ENCODE measurements around the gene LTBP1. TPM values are rescaled to one million over a fixed set of nuclear protein-coding genes. Genes with fewer than 3 reads are reported as not detected.

LTBP1 gene
- total and polyA plus RNA-seq, 2 experiments from 2014 or later = 15.7 to 49.8 TPM

GRCh38 chr2:33011941-33012340, 65.2 kb downstream of the LTBP1 start (continued):
- TF ChIP-seq ZNF462 (CRISPR knock-in tag; IDR thresholded peaks at IDR 0.05) (no peak), POLR2AphosphoS5 (IDR thresholded peaks at IDR 0.05; ENCODE audit: low read depth) (no peak), ZNF114 (CRISPR knock-in tag; IDR thresholded peaks at IDR 0.05) (no peak), JUNB (IDR thresholded peaks at IDR 0.05; ENCODE audit: unreplicated experiment) (no peak), NANOG (IDR thresholded peaks at IDR 0.05; ENCODE audit: borderline replicate concordance) (no peak)

GRCh38 chr2:33013684-33014110, 66.9 kb downstream of the LTBP1 start:
- Histone ChIP-seq H4K20me1 (replicated peaks; ENCODE audit: insufficient read depth) (no peaks in the 10 kb centered on the region), H3K27me3 (ENCODE audit: insufficient read depth) (no peaks in the 10 kb centered on the region), H3K27ac (ENCODE audit: low read depth) (no peak overlapping the region; the same call in 1 of the 2 replicates), H3K79me2 (replicated peaks; ENCODE audit: insufficient read depth) (no peaks in the 10 kb centered on the region), H3F3A (replicated peaks; ENCODE audit: low read depth) (no peaks in the 10 kb centered on the region), H3K4me2 (0 out of 2 replicates have a peak overlapping the region, but pooled peaks have one; percentile 23), H3K9me2 (ENCODE audit: insufficient read depth) (no peaks in the 10 kb centered on the region), H3K4me3 (no peak overlapping the region), H3K36me3 (ENCODE audit: insufficient read depth) (no peaks in the 10 kb centered on the region), H2AFZ (no peak overlapping the region), H3K4me1 (ENCODE audit: insufficient read depth) (peaks cover 12% of the 10 kb centered on the region; the same call in 1 of the 2 replicates)
- Mint-ChIP-seq H3K4me1 (peaks cover 10% of the 10 kb centered on the region; the same call in 2 of the 3 replicates), H3K27ac (peak overlapping the region; percentile 57; the same call in 1 of the 2 replicates), H3K4me3 (no peak overlapping the region), H3K36me3 (ENCODE audit: low read depth) (no peaks in the 10 kb centered on the region), H3K27me3 (ENCODE audit: insufficient read depth, low read depth, poor library complexity) (peaks cover 5% of the 10 kb centered on the region), H3K9me3 (no peaks in the 10 kb centered on the region)
- DNase-seq (ENCODE audit: low spot score) (no peak), ATAC-seq (peak; percentile 52)
- TF ChIP-seq ETS1 (IDR thresholded peaks at IDR 0.05) (no peak), JUNB (IDR thresholded peaks at IDR 0.05; ENCODE audit: unreplicated experiment) (no peak), ZNF114 (CRISPR knock-in tag; IDR thresholded peaks at IDR 0.05) (no peak), POLR2AphosphoS5 (IDR thresholded peaks at IDR 0.05; ENCODE audit: low read depth) (no peak), EZH2 (IDR thresholded peaks at IDR 0.05; ENCODE audit: low read depth, unreplicated experiment) (no peak), EZH2phosphoT487 (IDR thresholded peaks at IDR 0.05; ENCODE audit: unreplicated experiment) (no peak), CREB1 (CRISPR knock-in tag; IDR thresholded peaks at IDR 0.05; ENCODE audit: low read depth) (no peak), CTCF (conservative IDR thresholded peaks at IDR 0.05; ENCODE audit: low read depth in 2 of 2) (no peak)

All from GM23338 (cell line).